Measurements from ENCODE around the gene SH3RF3. TPM values are rescaled to one million over a fixed set of nuclear protein-coding genes. Genes with fewer than 3 reads are reported as not detected.

SH3RF3 gene
- total RNA-seq, 2 experiments from 2014 or later, result 1.8 to 2.0 TPM

GRCh38 chr2:109419960-109420370, 291.0 kb downstream of the SH3RF3 start:
- Mint-ChIP-seq H3K4me3 (no peak overlapping the region), H3K4me1 (ENCODE audit: low read depth) (no peaks in the 10 kb centered on the region), H3K36me3 (ENCODE audit: low read depth) (no peaks in the 10 kb centered on the region), H3K27me3 (ENCODE audit: low read depth) (no peaks in the 10 kb centered on the region), H3K27ac (no peak overlapping the region), H3K9me3 (no peaks in the 10 kb centered on the region)
- no peak for DNase-seq
- intact Hi-C loops (cut with micrococcal nuclease), result no loop called here
- CTCF ChIA-PET, result interaction anchor here (1.6 kb wide), 1 partner anchor 12 kb away, joined by 4 read pairs; no protein-coding TSS in a partner anchor

GRCh38 chr2:109421101-109421500, 292.1 kb downstream of the SH3RF3 start:
- Mint-ChIP-seq H3K27ac (no peak overlapping the region), H3K36me3 (ENCODE audit: low read depth) (no peaks in the 10 kb centered on the region), H3K4me3 (no peak overlapping the region), H3K27me3 (ENCODE audit: low read depth) (no peaks in the 10 kb centered on the region), H3K4me1 (ENCODE audit: low read depth) (no peaks in the 10 kb centered on the region), H3K9me3 (no peaks in the 10 kb centered on the region)
- CTCF ChIA-PET, result interaction anchor here (1.6 kb wide), 1 partner anchor 13 kb away, joined by 4 read pairs; no protein-coding TSS in a partner anchor
- DNase-seq, result no peak
- intact Hi-C loops (cut with micrococcal nuclease), result no loop called here

GRCh38 chr2:109421642-109422041, 292.6 kb downstream of the SH3RF3 start:
- CTCF ChIA-PET, result interaction anchor here (1.6 kb wide), 1 partner anchor 14 kb away, joined by 4 read pairs; no protein-coding TSS in a partner anchor
- no peak for DNase-seq
- H3K9me3 Mint-ChIP-seq, result no peaks in the 10 kb centered on the region
- intact Hi-C loops (cut with micrococcal nuclease), result no loop called here
- no peak overlapping the region for H3K27ac Mint-ChIP-seq
- no peaks in the 10 kb centered on the region for H3K4me1 Mint-ChIP-seq (ENCODE audit: low read depth)
- H3K27me3 Mint-ChIP-seq (ENCODE audit: low read depth), result no peaks in the 10 kb centered on the region
- H3K36me3 Mint-ChIP-seq (ENCODE audit: low read depth), result peaks cover 2% of the 10 kb centered on the region
- H3K4me3 Mint-ChIP-seq, result no peak overlapping the region

- no peak for DNase-seq
- intact Hi-C loops (cut with micrococcal nuclease), result no loop called here
- Mint-ChIP-seq H3K36me3 (ENCODE audit: low read depth) (peaks cover 2% of the 10 kb centered on the region), H3K27me3 (ENCODE audit: low read depth) (no peaks in the 10 kb centered on the region), H3K9me3 (no peaks in the 10 kb centered on the region), H3K4me3 (no peak overlapping the region), H3K4me1 (ENCODE audit: low read depth) (no peaks in the 10 kb centered on the region), H3K27ac (no peak overlapping the region)
- CTCF ChIA-PET, result no interaction called here
These were observed 293.2 kb downstream of the SH3RF3 start for GRCh38 chr2:109422071-109422757.

- Mint-ChIP-seq H3K36me3 (ENCODE audit: low read depth) (peaks cover 2% of the 10 kb centered on the region), H3K27ac (no peak overlapping the region), H3K27me3 (ENCODE audit: low read depth) (no peaks in the 10 kb centered on the region), H3K9me3 (no peaks in the 10 kb centered on the region), H3K4me1 (ENCODE audit: low read depth) (no peaks in the 10 kb centered on the region), H3K4me3 (no peak overlapping the region)
- CTCF ChIA-PET, result no interaction called here
- DNase-seq, result no peak
- intact Hi-C loops (cut with micrococcal nuclease), result no loop called here
These were observed 293.9 kb downstream of the SH3RF3 start for GRCh38 chr2:109422758-109423500.

GRCh38 chr2:109423556-109424359, 294.8 kb downstream of the SH3RF3 start:
- Mint-ChIP-seq H3K9me3 (no peaks in the 10 kb centered on the region), H3K36me3 (ENCODE audit: low read depth) (peaks cover 2% of the 10 kb centered on the region), H3K4me3 (no peak overlapping the region), H3K4me1 (ENCODE audit: low read depth) (no peaks in the 10 kb centered on the region), H3K27ac (no peak overlapping the region), H3K27me3 (ENCODE audit: low read depth) (no peaks in the 10 kb centered on the region)
- intact Hi-C loops (cut with micrococcal nuclease), result no loop called here
- CTCF ChIA-PET, result no interaction called here
- DNase-seq, result no peak

- no peak overlapping the region for H3K27ac Mint-ChIP-seq
- CTCF ChIA-PET, result interaction anchor here (0.6 to 1.3 kb wide), 2 partner anchors 85 to 122 kb away, joined by 3 to 8 read pairs; no protein-coding TSS in a partner anchor
- DNase-seq, result no peak
- no peaks in the 10 kb centered on the region for H3K9me3 Mint-ChIP-seq
- H3K4me3 Mint-ChIP-seq, result no peak overlapping the region
- no peaks in the 10 kb centered on the region for H3K4me1 Mint-ChIP-seq (ENCODE audit: low read depth)
- H3K27me3 Mint-ChIP-seq (ENCODE audit: low read depth), result no peaks in the 10 kb centered on the region
- H3K36me3 Mint-ChIP-seq (ENCODE audit: low read depth), result peaks cover 2% of the 10 kb centered on the region
- intact Hi-C loops (cut with micrococcal nuclease), result no loop called here
These were observed 296.4 kb downstream of the SH3RF3 start for GRCh38 chr2:109425411-109425810.

GRCh38 chr2:109427661-109428091, 298.7 kb downstream of the SH3RF3 start:
- no peak overlapping the region for H3K4me3 Mint-ChIP-seq
- H3K4me1 Mint-ChIP-seq (ENCODE audit: low read depth), result no peaks in the 10 kb centered on the region
- intact Hi-C loops (cut with micrococcal nuclease), result no loop called here
- DNase-seq, result no peak
- no peaks in the 10 kb centered on the region for H3K9me3 Mint-ChIP-seq
- peaks cover 2% of the 10 kb centered on the region for H3K36me3 Mint-ChIP-seq (ENCODE audit: low read depth)
- CTCF ChIA-PET, result no interaction called here
- H3K27me3 Mint-ChIP-seq (ENCODE audit: low read depth), result no peaks in the 10 kb centered on the region
- H3K27ac Mint-ChIP-seq, result no peak overlapping the region

- Mint-ChIP-seq H3K27ac (no peak overlapping the region), H3K27me3 (ENCODE audit: low read depth) (no peaks in the 10 kb centered on the region)
- CTCF ChIA-PET, result no interaction called here
These were observed 299.3 kb downstream of the SH3RF3 start for GRCh38 chr2:109428281-109428680.

GRCh38 chr2:109428841-109429566, 300.0 kb downstream of the SH3RF3 start:
- H3K36me3 Mint-ChIP-seq (ENCODE audit: low read depth), result peaks cover 2% of the 10 kb centered on the region

More at GRCh38 chr2:109428281-109428680, 299.3 kb downstream of the SH3RF3 start:
- Mint-ChIP-seq H3K9me3 (no peaks in the 10 kb centered on the region), H3K36me3 (ENCODE audit: low read depth) (peaks cover 2% of the 10 kb centered on the region), H3K4me1 (ENCODE audit: low read depth) (no peaks in the 10 kb centered on the region), H3K4me3 (no peak overlapping the region)
- intact Hi-C loops (cut with micrococcal nuclease), result no loop called here
- DNase-seq, result no peak

GRCh38 chr2:109429567-109430328, 300.7 kb downstream of the SH3RF3 start:
- CTCF ChIA-PET, result no interaction called here
- no peak overlapping the region for H3K4me3 Mint-ChIP-seq
- H3K4me1 Mint-ChIP-seq (ENCODE audit: low read depth), result no peaks in the 10 kb centered on the region
- DNase-seq, result no peak
- H3K27ac Mint-ChIP-seq, result no peak overlapping the region
- no peaks in the 10 kb centered on the region for H3K9me3 Mint-ChIP-seq
- no peaks in the 10 kb centered on the region for H3K27me3 Mint-ChIP-seq (ENCODE audit: low read depth)
- intact Hi-C loops (cut with micrococcal nuclease), result no loop called here
- H3K36me3 Mint-ChIP-seq (ENCODE audit: low read depth), result peaks cover 2% of the 10 kb centered on the region

More at GRCh38 chr2:109428841-109429566, 300.0 kb downstream of the SH3RF3 start:
- H3K4me3 Mint-ChIP-seq, result no peak overlapping the region
- H3K4me1 Mint-ChIP-seq (ENCODE audit: low read depth), result no peaks in the 10 kb centered on the region
- no peaks in the 10 kb centered on the region for H3K9me3 Mint-ChIP-seq
- CTCF ChIA-PET, result no interaction called here
- DNase-seq, result no peak
- H3K27me3 Mint-ChIP-seq (ENCODE audit: low read depth), result no peaks in the 10 kb centered on the region
- intact Hi-C loops (cut with micrococcal nuclease), result no loop called here
- no peak overlapping the region for H3K27ac Mint-ChIP-seq
